HepG2 (cell line): ENCODE data around the gene PPP2R5B. TPM values are rescaled to one million over a fixed set of nuclear protein-coding genes. Genes with fewer than 3 reads are reported as not detected.

Experiments
- ATF3 ChIP-seq: sonication (generic); formaldehyde crosslinking; IDR thresholded peaks from 2 replicates; pipeline ENCODE4 v1.4.0; 2020; ENCODE audit warnings: missing genetic modification reagents
- BRF2 ChIP-seq: sonication (generic); formaldehyde crosslinking; IDR thresholded peaks from 2 replicates; pipeline ENCODE4 v1.8.1; 2022; ENCODE audit warnings: mild to moderate bottlenecking, missing genetic modification reagents
- CREB1 ChIP-seq, 2 experiments: fragments of 450-650 bp in 1 of 2; IDR thresholded peaks; 2 replicates each; pipeline ENCODE4 v1.6.1; 2016 to 2017; ENCODE audit warnings: control low read depth in 1 of 2, mild to moderate bottlenecking in 1 of 2, missing compliant biosample characterization in 1 of 2, missing genetic modification characterization in 1 of 2
- EHMT2 ChIP-seq: fragments of 200-600 bp; sonication (generic); IDR thresholded peaks from 2 replicates; pipeline ENCODE4 v1.7.0; 2017; ENCODE audit warnings: antibody characterized with exemption, low read depth, low read length, borderline replicate concordance
- FOXK2 ChIP-seq: fragments of 450-650 bp; IDR thresholded peaks from 2 replicates; pipeline ENCODE4 v1.6.1; 2016
- IRF1 ChIP-seq: sonication (generic); formaldehyde crosslinking; IDR thresholded peaks from 2 replicates; pipeline ENCODE4 v1.4.0; 2020; ENCODE audit warnings: low read depth, mild to moderate bottlenecking, missing genetic modification reagents
- MBNL3 ChIP-seq: fragments of 250-450 bp; sonication (Bioruptor Pico); conservative IDR thresholded peaks from 2 replicates; pipeline ENCODE4 v1.8.0; 2022; ENCODE audit warnings: mild to moderate bottlenecking, inconsistent platforms
- NRL ChIP-seq: sonication (generic); formaldehyde crosslinking; IDR thresholded peaks from 2 replicates; pipeline ENCODE4 v1.5.0; 2020; ENCODE audit warnings: missing genetic modification reagents, mild to moderate bottlenecking, moderate library complexity, borderline replicate concordance
- RBFOX2 ChIP-seq: fragments of 200-400 bp; formaldehyde crosslinking; IDR thresholded peaks from 2 replicates; pipeline ENCODE4 v1.6.1; 2017; ENCODE audit warnings: low read depth, mild to moderate bottlenecking, low read length
- SMAD9 ChIP-seq: sonication (generic); formaldehyde crosslinking; IDR thresholded peaks from 2 replicates; pipeline ENCODE4 v1.5.1; 2020; ENCODE audit warnings: mild to moderate bottlenecking, missing genetic modification reagents
- YY1 ChIP-seq: IDR thresholded peaks from 2 replicates; pipeline ENCODE4 v1.6.1; 2011; ENCODE audit warnings: low read length, low read depth, moderate library complexity, mild to moderate bottlenecking; ENCODE audit not compliant: insufficient read depth, insufficient replicate concordance
- ZBTB21 ChIP-seq: sonication (generic); formaldehyde crosslinking; IDR thresholded peaks from 2 replicates; pipeline ENCODE4 v1.4.0; 2020; ENCODE audit warnings: missing genetic modification reagents
- ZBTB33 ChIP-seq: sonication (generic); formaldehyde crosslinking; IDR thresholded peaks from 2 replicates; pipeline ENCODE4 v1.4.0; 2020; ENCODE audit warnings: missing genetic modification reagents
- ZBTB37 ChIP-seq: sonication (generic); formaldehyde crosslinking; IDR thresholded peaks from 2 replicates; pipeline ENCODE4 v1.4.0; 2020; ENCODE audit warnings: mild to moderate bottlenecking, missing genetic modification reagents
- ZKSCAN5 ChIP-seq: sonication (generic); formaldehyde crosslinking; IDR thresholded peaks from 2 replicates; pipeline ENCODE4 v1.5.1; 2020; ENCODE audit warnings: mild to moderate bottlenecking, missing genetic modification reagents
- ZNF224 ChIP-seq: sonication (generic); formaldehyde crosslinking; IDR thresholded peaks from 2 replicates; pipeline ENCODE4 v1.5.0; 2020; ENCODE audit warnings: mild to moderate bottlenecking, missing genetic modification reagents
- ZNF350 ChIP-seq: sonication (generic); formaldehyde crosslinking; IDR thresholded peaks from 2 replicates; pipeline ENCODE4 v1.4.0; 2020; ENCODE audit warnings: mild to moderate bottlenecking, low read depth, missing genetic modification reagents, borderline replicate concordance
- ZNF570 ChIP-seq: sonication (generic); formaldehyde crosslinking; IDR thresholded peaks from 2 replicates; pipeline ENCODE4 v1.4.0; 2020; ENCODE audit warnings: mild to moderate bottlenecking, missing genetic modification reagents, borderline replicate concordance
- ZNF839 ChIP-seq: sonication (generic); formaldehyde crosslinking; IDR thresholded peaks from 2 replicates; pipeline ENCODE4 v1.4.0; 2020; ENCODE audit warnings: missing genetic modification reagents, mild to moderate bottlenecking, borderline replicate concordance
- ZNF879 ChIP-seq: sonication (generic); formaldehyde crosslinking; IDR thresholded peaks from 2 replicates; pipeline ENCODE4 v1.8.1; 2023; ENCODE audit warnings: missing genetic modification reagents
- polyA plus RNA-seq, 8 experiments: library from polyadenylated mRNA; depleted of rRNA in 3 of 8; stranded (reverse) in 7 of 8; unstranded in 1 of 8; fragments of >200 nt; fragmentation: Illumina TruSeq in 4 of 8; extraction: Trizol in 4 of 8; gene quantifications; 2 replicates each; pipeline versions ENCODE4 v1.2.1 to v1.2.3, GENCODE V29; 2011 to 2016; ENCODE audit warnings: low read depth in 4 of 8, missing spikeins in 1 of 8, mixed read lengths in 1 of 8; ENCODE audit not compliant: insufficient read depth in 1 of 8
- total RNA-seq, 5 experiments: library from RNA; depleted of rRNA; stranded (reverse); fragments of >200 nt; fragmentation: Illumina TruSeq; extraction: Trizol; gene quantifications; 2 replicates each; pipeline ENCODE4 v1.2.3, GENCODE V29; 2016; ENCODE audit warnings: low read depth in 1 of 5
- TF ChIP-seq, protein P1 (sequence below): sonication (generic); formaldehyde crosslinking; conservative IDR thresholded peaks from 2 replicates; pipeline ENCODE4 v1.8.1; 2023; ENCODE audit warnings: missing genetic modification reagents
- TF ChIP-seq, protein P2 (sequence below): sonication (generic); formaldehyde crosslinking; IDR thresholded peaks from 2 replicates; pipeline ENCODE4 v1.8.0; 2023; ENCODE audit warnings: mild to moderate bottlenecking, missing genetic modification reagents

The PPP2R5B gene
- total and polyA plus RNA-seq, 2 of the 13 experiments (the other 11 are each of a cell fraction or from before 2014, with no cell fraction given) = 2.3 to 8.3 TPM

DNA sequence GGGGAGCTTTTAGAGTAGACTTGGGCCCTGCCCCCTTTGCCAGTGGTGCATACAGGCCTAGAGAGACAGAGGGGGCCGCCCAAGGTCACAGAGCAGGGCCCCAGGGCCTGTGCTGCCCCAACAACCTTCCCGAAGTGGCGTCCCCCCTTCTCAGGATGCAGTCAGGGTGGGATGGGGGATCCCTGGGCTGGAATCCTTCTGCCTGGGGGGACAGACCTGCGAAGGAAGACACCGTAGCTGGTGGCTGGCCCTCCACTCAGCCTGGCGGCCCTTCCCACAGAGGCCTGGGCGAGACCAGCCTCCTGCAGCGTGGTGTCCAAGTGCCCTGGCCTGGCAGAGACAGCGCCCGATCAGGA, 31.7 kb upstream of the PPP2R5B start (continued):
- TF ChIP-seq, protein P1, sequence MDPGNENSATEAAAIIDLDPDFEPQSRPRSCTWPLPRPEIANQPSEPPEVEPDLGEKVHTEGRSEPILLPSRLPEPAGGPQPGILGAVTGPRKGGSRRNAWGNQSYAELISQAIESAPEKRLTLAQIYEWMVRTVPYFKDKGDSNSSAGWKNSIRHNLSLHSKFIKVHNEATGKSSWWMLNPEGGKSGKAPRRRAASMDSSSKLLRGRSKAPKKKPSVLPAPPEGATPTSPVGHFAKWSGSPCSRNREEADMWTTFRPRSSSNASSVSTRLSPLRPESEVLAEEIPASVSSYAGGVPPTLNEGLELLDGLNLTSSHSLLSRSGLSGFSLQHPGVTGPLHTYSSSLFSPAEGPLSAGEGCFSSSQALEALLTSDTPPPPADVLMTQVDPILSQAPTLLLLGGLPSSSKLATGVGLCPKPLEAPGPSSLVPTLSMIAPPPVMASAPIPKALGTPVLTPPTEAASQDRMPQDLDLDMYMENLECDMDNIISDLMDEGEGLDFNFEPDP (CRISPR knock-in tag) = no peak
- no peak for TF ChIP-seq FOXK2
- TF ChIP-seq ZBTB21 (CRISPR knock-in tag) = no peak
- no peak for TF ChIP-seq ZNF570 (CRISPR knock-in tag)
- TF ChIP-seq NRL (CRISPR knock-in tag) = no peak
- TF ChIP-seq BRF2 (CRISPR knock-in tag) = no peak
- TF ChIP-seq ZBTB37 (CRISPR knock-in tag) = no peak
- TF ChIP-seq CREB1 (IDR thresholded peaks at IDR 0.05) = no peak
- no peak for TF ChIP-seq CREB1 (CRISPR knock-in tag; IDR thresholded peaks at IDR 0.05)
- no peak for TF ChIP-seq ZBTB33
- TF ChIP-seq, protein P2, sequence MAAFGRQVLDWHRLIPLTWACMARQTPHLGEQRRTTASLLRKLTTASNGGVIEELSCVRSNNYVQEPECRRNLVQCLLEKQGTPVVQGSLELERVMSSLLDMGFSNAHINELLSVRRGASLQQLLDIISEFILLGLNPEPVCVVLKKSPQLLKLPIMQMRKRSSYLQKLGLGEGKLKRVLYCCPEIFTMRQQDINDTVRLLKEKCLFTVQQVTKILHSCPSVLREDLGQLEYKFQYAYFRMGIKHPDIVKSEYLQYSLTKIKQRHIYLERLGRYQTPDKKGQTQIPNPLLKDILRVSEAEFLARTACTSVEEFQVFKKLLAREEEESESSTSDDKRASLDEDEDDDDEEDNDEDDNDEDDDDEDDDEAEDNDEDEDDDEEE (CRISPR knock-in tag) = peak; percentile 32; the same call in 1 of the 2 replicates
- 0 out of 2 replicates have a peak, but pooled peaks have one; percentile 6 for TF ChIP-seq ZNF224 (CRISPR knock-in tag)
- TF ChIP-seq EHMT2 = no peak
- 0 out of 2 replicates have a peak, but pooled peaks have one; percentile 50 for TF ChIP-seq IRF1 (CRISPR knock-in tag)
- TF ChIP-seq RBFOX2 = peak; percentile 53; the same call in 1 of the 2 replicates
- peak; percentile 14; the same call in 1 of the 2 replicates for TF ChIP-seq ZNF839 (CRISPR knock-in tag)
- TF ChIP-seq ZNF879 = peak; percentile 34; the same call in 1 of the 2 replicates
- no peak for TF ChIP-seq ATF3 (CRISPR knock-in tag)
- no peak for TF ChIP-seq MBNL3 (CRISPR knock-in tag)
- no peak for TF ChIP-seq SMAD9 (CRISPR knock-in tag)
- peak; percentile 11; the same call in 1 of the 2 replicates for TF ChIP-seq ZKSCAN5 (CRISPR knock-in tag)
- no peak for TF ChIP-seq YY1
- no peak for TF ChIP-seq ZNF350 (CRISPR knock-in tag)
